GM18909 (cell line): ENCODE data around the gene AGO1.

Source experiments
- ATAC-seq: cut with Tn5 transposase; IDR thresholded peaks from one replicate; pipeline ENCODE4 v1.9.1; 2021; ENCODE audit warnings: mild to moderate bottlenecking; ENCODE audit not compliant: unreplicated experiment, poor library complexity

The AGO1 gene

DNA sequence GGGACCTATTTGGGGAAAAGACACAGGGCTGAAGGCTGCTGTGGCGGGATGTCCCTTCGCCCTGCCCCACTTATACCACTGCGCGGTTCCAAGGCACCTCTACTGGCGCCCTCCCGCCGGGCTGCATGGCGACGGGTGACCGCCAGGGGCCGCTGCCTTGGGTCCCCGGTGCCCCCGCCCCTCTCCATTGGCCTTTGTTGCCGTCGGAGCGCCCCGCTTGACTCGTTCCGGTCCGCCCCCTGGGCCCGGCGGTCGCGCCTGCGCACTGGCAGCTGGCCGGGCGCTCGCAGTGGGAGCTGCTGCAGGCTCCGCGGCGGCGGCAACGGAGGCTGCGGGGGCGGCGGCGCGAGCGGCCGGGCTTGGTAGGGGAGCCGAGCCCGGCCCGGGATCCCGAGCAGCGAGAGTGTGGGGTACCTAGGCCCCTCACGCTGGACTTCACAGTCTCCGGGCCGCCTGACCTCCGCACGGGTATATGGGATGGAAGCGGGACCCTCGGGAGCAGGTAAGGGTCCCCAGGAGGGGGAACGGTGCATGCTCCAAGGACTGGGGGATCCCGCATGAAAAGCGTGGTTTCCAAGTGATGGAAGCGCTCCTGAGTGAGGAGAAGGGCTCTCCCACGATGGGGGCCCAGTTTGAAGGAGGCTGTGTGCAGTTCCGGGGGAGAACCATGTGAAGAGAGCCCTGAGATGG is at the start of gene AGO1:
TSS of gene AGO1 (plus strand) at position 265 of the 690 bp plus-strand sequence. CDS start at position 478, 213 bp downstream.
- ATAC-seq: peak; percentile 95

DNA sequence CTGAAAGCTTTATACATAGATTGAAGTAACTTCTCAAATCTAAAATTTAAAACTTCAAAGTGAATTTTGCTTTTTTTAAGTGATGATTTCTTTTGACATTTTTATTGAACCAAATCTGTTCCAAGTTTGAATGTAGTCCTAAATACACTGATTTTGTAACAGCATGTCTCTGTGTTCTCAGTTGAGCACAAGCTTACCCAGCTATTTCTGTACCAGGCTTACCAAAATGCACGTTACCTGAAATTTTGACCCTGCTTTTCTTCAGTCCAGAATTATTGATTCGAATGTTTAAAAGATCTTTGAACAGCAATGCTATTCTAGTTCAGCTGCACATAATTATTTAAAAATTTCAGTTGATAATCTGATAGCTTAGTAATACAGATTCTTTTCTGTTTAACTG is 49.6 kb upstream of the AGO1 start:
- ATAC-seq: no peak

DNA sequence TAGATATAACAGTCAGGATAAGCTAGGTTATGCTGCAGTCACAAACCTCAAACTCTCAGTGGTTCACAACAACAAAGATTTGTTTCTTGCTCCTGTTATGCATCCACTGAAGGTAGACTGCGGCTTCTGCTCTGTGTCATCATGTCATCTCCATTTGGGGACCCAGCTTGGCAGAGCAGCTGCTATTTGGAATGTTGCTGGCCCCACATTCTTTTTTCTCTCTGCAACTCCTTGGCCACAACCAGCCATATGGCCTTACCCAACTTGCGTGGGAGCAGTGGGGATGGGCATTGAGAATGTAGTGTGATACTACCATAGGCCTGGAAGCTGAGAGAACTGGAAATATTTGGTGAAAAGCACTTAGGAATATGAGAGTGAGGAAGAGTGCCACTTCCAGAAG is 48.8 kb upstream of the AGO1 start:
- ATAC-seq: no peak

DNA sequence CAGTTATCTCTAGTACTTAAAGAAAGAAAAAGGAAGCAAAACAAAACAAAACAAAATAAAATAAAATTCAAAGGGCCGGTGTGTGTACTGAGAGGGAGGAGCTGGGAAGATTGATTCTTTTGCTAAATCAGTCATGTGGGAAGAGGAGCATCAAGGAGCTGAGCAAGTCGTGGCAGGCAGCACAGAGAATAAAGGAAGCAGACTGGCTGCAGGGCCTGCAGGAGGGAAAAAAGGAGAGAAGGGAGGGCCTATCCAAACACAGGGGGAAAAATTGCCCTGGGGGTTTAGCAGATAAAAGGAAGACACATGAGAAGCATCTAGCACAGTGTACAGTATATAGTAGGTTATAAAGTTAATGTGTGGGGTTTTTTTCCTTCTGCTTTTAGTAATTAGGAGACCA is 47.6 kb upstream of the AGO1 start:
- ATAC-seq: no peak

DNA sequence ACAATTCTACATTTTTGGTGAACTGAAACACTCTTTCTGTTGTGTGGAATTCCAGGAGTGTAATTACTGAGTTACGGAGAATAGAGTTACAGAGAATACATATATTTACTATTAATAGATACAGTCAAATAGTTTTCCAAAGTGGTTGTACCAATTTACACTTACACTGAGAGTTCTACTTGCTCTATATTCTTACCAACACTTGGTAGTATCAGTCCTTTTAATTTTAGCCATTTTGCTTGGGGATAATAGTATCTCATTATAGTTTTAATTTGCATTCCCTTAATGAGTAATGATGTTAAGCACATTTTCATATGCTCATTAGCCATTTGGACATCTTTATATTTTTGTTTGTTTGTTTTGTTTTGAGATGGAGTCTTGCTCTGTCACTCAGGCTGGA is 46.3 kb upstream of the AGO1 start:
- no peak for ATAC-seq

DNA sequence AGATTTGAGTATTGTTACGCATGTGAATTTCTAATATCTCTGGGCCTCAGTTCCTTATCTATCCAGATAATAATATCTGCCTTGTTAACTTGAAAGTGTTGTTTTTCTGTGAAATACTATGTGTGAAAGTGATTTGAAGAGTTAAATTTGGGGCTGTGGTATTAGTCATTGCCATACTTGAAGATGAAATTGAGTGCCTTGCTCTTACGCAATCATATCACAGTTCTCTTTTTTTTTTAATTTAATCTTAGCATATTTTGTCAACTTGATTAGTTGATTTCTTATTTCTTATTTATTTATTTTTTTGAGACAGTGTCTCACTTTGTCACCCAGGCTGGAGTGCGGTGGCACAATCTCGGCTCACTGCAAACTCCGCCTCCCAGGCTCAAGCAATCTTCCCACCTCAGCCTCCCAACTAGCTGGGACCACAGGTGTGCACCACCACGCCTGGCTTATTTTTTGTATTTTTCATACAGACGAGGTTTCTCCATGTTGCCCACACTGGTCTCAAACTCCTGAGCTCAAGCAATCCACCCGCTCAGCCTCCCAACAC is 44.2 kb upstream of the AGO1 start:
- ATAC-seq: no peak

DNA sequence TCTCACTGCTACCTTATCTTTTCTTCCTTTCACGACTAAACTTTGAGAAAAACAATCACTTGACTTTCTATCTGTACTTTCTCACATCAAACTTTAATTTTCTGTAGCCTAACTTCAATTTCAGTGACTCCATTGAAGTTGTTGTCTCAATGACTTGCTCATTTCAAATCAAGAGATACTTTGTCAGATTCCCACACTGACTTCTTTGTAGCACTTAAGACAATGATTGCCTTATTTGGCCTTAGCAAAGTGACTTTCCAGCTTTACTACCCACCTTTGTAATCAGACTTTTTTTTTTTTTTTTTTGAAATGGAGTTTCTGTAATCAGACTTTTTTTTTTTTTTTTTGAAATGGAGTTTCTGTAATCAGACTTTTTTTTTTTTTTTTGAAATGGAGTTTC is 38.2 kb upstream of the AGO1 start:
- no peak for ATAC-seq

DNA sequence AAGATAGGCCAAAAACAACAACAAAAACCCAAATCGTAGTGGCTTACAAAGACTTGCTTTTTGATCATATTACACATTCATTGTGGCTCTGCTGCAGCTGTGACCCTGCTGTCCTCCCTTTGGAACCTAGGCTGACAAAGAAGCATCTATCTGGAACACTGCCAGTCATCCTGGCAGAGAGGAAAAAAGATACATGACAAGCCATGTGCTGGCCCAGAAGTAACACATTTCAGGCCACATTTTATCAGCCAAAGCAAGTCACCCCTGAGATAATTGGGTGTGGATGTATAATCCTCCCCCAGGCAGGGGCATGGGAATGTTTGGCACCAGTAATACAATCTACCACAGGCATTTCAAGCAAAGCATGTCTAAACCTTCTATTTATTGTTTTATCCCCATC is 37.2 kb upstream of the AGO1 start:
- ATAC-seq: no peak

DNA sequence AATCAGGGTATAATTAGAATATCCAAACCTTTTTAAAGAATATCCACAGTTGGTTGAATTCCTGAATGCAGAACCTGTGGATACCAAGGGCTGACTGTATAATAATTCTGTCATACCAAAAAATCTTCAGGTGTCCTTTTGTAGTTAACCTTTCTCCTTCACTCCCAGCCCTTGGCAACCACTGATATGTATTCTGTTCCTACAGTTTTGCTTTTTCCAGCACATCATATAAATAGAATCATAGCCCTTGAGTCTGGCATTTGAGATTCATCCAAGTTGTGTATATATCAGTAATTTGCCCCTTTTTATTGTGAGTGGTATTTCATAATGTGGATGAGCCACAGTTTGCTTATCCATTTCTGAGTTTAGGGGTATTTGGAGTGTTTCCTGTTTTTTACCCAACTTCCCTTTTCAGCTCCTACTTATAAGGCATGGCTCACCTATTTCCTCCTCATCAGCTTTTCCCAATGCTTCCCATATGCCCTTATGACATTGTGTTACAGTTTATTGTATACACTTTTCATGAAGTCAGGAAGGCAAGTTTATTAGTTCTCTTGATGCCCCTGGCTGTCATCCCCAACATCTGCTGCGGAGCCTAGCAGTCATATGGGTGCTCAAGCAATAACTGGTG is 35.0 kb upstream of the AGO1 start:
- no peak for ATAC-seq

DNA sequence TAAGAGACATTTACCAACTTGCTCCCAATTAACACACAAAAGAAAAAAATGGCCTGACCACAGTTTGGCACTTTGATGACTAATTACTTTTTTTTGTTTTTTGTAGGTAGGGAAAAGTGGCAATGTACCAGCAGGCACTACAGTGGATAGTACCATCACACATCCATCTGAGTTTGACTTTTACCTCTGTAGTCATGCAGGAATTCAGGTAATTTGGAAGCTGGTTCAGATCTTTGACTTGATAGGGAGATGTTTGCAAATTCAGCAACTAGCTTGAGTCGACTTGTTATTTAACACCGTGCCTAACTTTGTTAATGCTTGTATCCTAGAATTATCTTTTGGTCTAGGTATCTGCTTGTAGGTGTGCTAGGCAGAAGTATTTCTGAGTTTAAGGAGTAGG is 33.0 kb upstream of the AGO1 start:
- ATAC-seq: no peak

DNA sequence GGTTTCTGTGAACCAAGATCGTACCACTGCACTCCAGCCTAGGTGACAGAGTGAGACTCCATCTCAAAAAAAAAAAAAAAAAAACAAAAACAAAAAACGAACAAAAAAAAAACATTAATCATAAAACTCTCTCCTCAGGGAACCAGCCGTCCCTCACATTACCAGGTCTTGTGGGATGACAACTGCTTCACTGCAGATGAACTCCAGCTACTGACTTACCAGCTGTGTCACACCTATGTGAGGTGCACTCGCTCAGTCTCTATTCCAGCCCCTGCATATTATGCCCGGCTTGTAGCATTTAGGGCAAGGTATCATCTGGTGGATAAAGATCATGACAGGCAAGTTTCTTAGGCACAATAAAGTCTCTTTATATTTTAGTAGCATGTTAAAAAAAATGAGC is 32.3 kb upstream of the AGO1 start:
- no peak for ATAC-seq

DNA sequence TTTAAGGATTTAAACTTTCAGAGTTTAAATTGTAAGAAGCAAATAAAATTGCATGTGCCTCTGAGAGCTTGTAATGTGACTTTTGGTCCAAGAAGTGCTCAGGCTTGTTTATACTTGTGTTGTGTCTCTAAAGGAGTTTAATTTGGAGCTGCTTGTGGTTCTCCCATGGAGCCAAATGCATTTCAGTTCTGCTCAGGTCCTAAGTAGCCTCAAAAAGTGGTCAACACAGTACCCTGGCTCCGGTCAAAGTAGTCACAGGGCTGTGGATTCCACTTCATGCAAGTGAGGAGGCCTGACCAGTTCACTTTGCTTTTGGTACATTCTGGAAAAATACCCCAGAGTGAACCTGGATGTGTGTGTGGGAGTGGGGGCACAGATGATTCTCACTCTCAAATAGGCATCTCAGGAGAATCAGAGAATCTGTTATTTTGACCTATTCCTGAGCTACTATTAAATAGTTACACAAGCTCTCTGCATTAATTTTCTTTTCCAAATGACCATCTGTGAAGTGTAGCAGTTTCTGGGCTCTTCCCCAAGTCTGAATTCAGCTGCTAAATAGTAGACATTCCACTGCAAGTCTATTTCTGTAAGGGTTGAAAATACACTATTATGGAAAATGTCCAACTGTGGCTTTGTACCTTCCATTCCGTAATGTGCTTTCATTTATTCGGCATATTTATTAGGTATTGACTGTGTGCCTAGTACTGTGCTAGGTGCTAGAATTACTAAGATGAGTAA is 31.7 kb upstream of the AGO1 start:
- no peak for ATAC-seq

DNA sequence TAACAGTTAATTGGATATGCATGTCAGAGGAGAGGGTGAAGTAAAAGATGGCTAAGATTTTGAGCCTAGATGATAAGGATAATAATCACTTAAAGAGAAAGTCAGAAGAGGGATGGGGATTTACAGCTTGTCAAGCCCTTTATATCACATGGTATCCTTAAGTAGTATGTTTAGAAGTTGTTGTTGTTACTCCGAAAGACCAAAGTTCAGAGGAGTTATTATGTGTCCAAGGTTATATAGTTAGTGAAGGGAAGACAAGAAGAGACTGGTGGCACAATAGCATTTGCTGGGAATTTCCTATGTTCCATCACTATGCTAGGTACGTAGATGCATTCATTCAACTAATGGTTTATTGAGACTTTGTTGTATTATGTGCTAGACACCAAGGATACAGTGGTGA is 30.8 kb upstream of the AGO1 start:
- no peak for ATAC-seq

DNA sequence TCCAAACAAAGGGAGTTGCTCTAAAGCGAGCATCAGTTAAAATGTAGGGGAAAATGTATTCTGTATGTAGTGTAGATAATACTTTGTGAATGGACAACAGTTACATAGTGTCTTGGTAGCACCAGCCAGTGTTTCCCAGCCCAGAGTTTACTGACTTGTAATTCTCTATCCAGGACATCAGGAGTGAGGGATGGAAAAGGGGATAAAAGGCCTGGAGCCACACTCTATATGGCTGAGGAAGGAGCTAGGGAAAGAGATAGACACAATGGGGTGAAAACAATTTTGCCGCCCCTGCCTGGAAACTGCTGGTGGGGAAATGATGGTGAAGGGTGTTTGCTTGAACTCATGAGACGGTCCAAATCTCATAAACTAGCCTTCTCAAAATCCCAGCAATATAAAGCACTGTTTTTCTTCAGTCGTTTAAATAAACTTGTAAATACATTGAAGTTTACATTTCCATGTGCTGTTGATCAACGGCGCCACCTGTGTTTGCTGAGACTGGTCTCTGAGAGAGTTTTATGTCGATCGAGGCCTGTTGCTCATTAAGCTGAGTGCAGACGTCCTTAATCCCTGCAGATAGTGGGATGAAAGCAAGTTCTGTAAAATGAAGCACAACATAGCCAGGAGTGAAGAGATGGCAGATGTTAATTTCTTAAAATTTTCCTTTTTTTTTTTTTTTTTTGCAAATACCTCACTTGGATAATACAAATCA is 27.9 kb upstream of the AGO1 start:
- ATAC-seq: no peak

DNA sequence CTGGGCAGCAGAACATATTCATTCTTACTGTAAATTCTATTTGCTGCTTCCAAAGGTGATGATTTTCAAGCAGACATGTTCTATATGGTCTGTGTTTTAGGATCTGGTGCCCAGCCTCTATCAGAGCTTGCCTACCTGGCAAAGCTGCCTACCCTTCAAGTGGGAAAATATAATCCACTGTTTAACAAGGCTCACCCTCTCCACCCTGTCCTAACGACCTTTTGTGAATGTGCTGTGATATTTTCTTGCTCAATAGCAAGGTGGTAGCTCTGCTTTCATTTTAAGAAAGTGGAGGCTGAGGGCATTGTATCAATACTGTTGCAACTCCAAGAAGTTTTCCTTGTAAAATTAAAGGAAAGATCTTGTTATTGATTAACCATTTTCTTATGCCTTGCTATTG is 26.0 kb upstream of the AGO1 start:
- ATAC-seq: no peak

DNA sequence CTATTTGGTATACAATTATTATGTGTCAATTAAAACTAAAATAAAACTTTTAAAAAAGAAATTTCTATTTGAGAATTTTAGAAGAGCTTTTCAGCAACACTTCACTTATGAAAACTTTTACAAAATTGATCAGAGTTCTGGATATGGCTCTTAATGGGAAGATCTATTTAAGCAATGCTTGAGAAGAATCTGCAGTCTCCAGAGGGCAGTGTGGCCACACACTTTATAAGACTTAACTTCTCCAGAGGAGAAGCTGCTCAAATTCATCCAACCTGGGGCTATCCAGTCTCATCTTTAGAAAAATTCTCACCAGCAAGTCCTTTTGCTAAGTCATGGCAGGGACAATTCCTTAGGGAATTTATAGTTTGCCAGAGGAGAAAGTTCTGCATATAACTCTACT is 25.2 kb upstream of the AGO1 start:
- no peak for ATAC-seq

DNA sequence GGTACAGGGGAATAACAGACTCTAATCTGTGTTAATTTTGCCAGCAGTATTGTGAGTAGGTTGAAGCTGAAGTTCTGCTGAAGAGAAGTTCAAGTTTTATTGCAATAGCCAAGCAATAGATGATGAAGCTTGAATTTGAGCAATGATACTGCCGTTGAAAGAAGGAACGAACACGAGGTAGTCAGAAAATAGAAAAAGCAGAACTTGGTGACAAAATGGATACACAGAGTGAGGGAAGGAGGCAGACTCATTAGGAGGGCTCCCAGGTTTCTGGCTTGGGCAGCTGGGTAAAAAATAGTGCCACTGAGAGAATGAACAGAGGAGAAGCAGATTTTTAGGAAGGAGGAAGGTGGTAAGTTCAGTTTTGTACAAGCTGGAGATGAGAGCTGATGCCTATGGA is 22.3 kb upstream of the AGO1 start:
- ATAC-seq: no peak

DNA sequence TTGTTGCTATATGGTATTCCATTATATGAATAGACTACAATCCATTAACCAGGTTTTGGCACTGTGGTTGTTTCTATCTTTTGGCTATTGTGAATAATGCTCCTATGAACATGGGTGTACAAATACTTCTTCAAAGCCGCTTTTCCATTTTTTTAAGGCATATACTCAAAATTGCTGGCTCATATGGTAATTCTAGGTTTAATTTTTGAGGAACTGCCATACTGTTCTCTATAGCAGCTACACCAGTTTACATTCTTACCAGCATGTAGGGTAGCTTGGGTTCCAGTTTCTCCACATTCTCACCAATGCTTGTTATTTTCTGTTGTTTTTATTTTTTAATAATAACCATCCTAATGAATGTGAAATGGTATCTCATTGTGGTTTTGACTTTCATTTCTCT is 19.9 kb upstream of the AGO1 start:
- ATAC-seq: no peak

DNA sequence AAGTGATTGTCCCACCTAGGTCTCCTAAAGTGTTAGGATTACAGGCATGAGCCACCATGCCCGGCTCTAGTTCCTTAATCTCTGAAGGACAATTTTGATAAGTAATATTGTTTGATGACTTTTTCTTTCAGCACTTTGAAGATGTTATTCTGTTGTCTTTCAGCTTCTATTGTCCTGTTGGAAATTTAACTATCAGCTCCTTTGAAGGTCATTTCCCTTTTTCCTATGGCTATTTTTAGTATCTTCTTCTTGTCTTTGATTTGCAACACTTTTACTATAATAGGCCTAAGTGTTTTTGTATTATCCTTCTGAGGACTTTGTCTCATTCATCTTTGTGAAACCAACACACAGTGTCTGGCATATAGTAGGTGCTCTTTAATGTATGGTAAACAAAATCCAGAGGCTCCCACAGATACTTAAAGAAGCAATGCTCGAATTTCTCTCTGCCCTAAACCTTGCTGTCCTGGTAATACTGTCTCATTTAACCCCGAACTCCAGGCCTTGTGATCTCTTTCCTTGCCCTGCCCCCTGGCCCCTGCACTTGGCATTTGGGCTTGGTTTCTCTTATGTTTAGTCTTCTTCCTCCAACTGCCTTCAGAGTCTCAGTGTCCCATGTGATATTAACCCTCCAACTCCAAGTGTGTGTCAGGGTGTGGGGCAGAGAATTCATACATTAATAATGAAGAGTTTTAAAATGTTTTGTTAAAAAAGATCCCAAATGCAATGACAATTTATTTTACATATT is 19.0 kb upstream of the AGO1 start:
- no peak for ATAC-seq

DNA sequence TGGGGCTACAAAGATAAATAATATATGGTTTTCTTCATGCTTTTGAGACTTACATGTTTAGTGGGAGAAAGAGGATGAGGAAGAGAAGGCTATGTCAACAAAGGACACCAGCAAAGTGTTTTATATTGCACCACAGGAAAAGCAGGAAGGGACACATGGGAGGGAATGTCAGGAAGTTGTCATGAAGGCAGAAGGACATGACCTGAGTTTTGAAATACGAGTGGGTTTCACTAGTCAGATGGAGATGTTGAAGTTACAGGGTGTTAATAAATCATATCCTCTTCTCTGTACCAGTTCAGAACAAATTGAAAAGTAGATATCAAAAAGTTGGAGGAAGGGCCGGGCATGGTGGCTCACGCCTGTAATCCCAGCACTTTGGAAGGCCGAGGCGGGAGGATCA is 18.2 kb upstream of the AGO1 start:
- no peak for ATAC-seq
